Testis (tissue), 3 donors: Measurements from ENCODE around the gene CAMK2B. TPM values are rescaled to one million over a fixed set of nuclear protein-coding genes. Genes with fewer than 3 reads are reported as not detected.

Experiments used
- DNase-seq: peaks from one replicate; pipeline ENCODE4 v3.0.0-alpha.2; 2019
- H3K27ac ChIP-seq, 2 donors: fragments of 200-600 bp; sonication (generic); one replicate each; pipeline ENCODE4 v1.5.1; 2019
- H3K27me3 ChIP-seq: fragments of 200-600 bp; sonication (generic); one replicate; pipeline ENCODE4 v1.5.1; 2019
- H3K36me3 ChIP-seq: fragments of 200-600 bp; sonication (generic); one replicate; pipeline ENCODE4 v1.5.1; 2017; ENCODE audit warnings: low read depth; ENCODE audit errors: missing control alignments
- H3K4me1 ChIP-seq: fragments of 200-600 bp; sonication (generic); one replicate; pipeline ENCODE4 v1.5.1; 2019
- H3K4me3 ChIP-seq, 2 donors: fragments of 200-600 bp; sonication (generic); one replicate each; pipeline ENCODE4 v1.5.1; 2017 to 2019
- H3K9me3 ChIP-seq: fragments of 200-600 bp; sonication (generic); one replicate; pipeline ENCODE4 v1.5.1; 2017
- POLR2A ChIP-seq: fragments of 450-650 bp; IDR thresholded peaks from one replicate; pipeline ENCODE4 v1.6.1; 2017; ENCODE audit warnings: antibody characterized with exemption, mild to moderate bottlenecking, moderate library complexity
- WGBS, 2 donors: methylation state at CpG; one replicate each; pipeline ENCODE4 v1.1.5; 2018; 5-methylcytosine and 5-hydroxymethylcytosine counted together
- intact Hi-C: fragments of 100-400 bp; cut with DNase I; formaldehyde crosslinking; loops from one replicate; pipeline ENCODE4 v1.15.1; 2023; ENCODE audit warnings: low total_unique reads
- polyA plus RNA-seq: library from polyadenylated mRNA; stranded (reverse); fragments of 350-450 nt; fragmentation: Illumina TruSeq; extraction: RNeasy Lipid Tissue Mini Kit (QIAGEN cat#74804); gene quantifications from one replicate; pipeline ENCODE4 v1.2.3, GENCODE V29; 2014; ENCODE audit warnings: low read depth, low replicate concordance; ENCODE audit not compliant: insufficient read depth
- total RNA-seq, 2 donors: library from RNA; depleted of rRNA; stranded (reverse); fragments of >200 nt; gene quantifications; one replicate each; pipeline ENCODE4 v1.2.3, GENCODE V29; 2016
- TF ChIP-seq, protein P1 (sequence below), 3 experiments: fragments of 450-650 bp in 2 of 3; fragments of 200-600 bp in 1 of 3; sonication (generic) in 1 of 3; IDR thresholded peaks; one replicate each; pipeline ENCODE4 v1.5.1; 2016 to 2019; ENCODE audit warnings: antibody characterized with exemption in 3 of 3, mild to moderate bottlenecking in 2 of 3, moderate library complexity in 1 of 3

The CAMK2B gene
- total and polyA plus RNA-seq, 3 donors from 2014 or later, result 4.0 to 12.5 (median 12.1) TPM

- no peak for TF ChIP-seq POLR2A
- TF ChIP-seq, protein P1, sequence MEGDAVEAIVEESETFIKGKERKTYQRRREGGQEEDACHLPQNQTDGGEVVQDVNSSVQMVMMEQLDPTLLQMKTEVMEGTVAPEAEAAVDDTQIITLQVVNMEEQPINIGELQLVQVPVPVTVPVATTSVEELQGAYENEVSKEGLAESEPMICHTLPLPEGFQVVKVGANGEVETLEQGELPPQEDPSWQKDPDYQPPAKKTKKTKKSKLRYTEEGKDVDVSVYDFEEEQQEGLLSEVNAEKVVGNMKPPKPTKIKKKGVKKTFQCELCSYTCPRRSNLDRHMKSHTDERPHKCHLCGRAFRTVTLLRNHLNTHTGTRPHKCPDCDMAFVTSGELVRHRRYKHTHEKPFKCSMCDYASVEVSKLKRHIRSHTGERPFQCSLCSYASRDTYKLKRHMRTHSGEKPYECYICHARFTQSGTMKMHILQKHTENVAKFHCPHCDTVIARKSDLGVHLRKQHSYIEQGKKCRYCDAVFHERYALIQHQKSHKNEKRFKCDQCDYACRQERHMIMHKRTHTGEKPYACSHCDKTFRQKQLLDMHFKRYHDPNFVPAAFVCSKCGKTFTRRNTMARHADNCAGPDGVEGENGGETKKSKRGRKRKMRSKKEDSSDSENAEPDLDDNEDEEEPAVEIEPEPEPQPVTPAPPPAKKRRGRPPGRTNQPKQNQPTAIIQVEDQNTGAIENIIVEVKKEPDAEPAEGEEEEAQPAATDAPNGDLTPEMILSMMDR (IDR thresholded peaks at IDR 0.05), result no peak
- Histone ChIP-seq H3K27ac (no peak overlapping the region), H3K27me3 (no peaks in the 10 kb centered on the region), H3K4me1 (peaks cover 16% of the 10 kb centered on the region), H3K4me3 (no peak overlapping the region), H3K9me3 (no peaks in the 10 kb centered on the region), H3K36me3 (no peaks in the 10 kb centered on the region)
- peak; percentile 71 for DNase-seq
- intact Hi-C loops, result no loop called here
- WGBS, 2 donors, result 53 to 54% methylated on average over 17 to 18 of the region's 18 CpGs
Measured at GRCh38 chr7:44259547-44260457, 65.6 kb downstream of the CAMK2B start.

- 85 to 93% methylated on average over 10 to 14 of the region's 14 CpGs for WGBS, 2 donors
- intact Hi-C loops, result no loop called here
Measured at GRCh38 chr7:44258865-44259546, 66.4 kb downstream of the CAMK2B start.

DNA sequence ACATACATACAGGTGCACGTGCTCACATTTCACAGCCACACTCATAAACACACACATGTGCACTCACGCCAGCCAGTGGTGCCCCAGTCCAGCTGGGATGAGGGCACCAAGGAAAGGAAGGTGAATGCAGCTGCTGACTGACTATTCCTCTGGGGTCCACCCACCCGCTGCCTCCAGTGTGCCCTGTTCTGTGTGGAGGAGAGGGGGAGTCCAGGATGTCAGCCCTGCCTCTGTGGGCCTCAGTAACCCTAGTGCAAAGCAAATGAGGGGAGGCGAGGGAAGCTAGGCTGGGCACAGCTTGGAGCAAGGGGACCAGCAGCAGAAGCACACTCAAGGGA lies 67.0 kb downstream of the CAMK2B start:
- TF ChIP-seq POLR2A, result no peak
- TF ChIP-seq, protein P1 (IDR thresholded peaks at IDR 0.05), result no peak
- Histone ChIP-seq H3K27me3 (no peaks in the 10 kb centered on the region), H3K27ac (no peak overlapping the region), H3K36me3 (no peaks in the 10 kb centered on the region), H3K9me3 (no peaks in the 10 kb centered on the region), H3K4me3 (no peak overlapping the region), H3K4me1 (peaks cover 16% of the 10 kb centered on the region)
- intact Hi-C loops, result no loop called here
- WGBS, 2 donors, result 83 to 95% methylated on average over 3 to 4 of the region's 4 CpGs
- DNase-seq, result no peak

More at GRCh38 chr7:44258865-44259546, 66.4 kb downstream of the CAMK2B start:
- no peaks in the 10 kb centered on the region for H3K36me3 ChIP-seq
- no peak overlapping the region for H3K27ac ChIP-seq
- peaks cover 16% of the 10 kb centered on the region for H3K4me1 ChIP-seq
- H3K27me3 ChIP-seq, result no peaks in the 10 kb centered on the region
- H3K9me3 ChIP-seq, result no peaks in the 10 kb centered on the region
- no peak for DNase-seq
- TF ChIP-seq POLR2A, result no peak
- TF ChIP-seq, protein P1 (IDR thresholded peaks at IDR 0.05), result no peak
- H3K4me3 ChIP-seq, result no peak overlapping the region

DNA sequence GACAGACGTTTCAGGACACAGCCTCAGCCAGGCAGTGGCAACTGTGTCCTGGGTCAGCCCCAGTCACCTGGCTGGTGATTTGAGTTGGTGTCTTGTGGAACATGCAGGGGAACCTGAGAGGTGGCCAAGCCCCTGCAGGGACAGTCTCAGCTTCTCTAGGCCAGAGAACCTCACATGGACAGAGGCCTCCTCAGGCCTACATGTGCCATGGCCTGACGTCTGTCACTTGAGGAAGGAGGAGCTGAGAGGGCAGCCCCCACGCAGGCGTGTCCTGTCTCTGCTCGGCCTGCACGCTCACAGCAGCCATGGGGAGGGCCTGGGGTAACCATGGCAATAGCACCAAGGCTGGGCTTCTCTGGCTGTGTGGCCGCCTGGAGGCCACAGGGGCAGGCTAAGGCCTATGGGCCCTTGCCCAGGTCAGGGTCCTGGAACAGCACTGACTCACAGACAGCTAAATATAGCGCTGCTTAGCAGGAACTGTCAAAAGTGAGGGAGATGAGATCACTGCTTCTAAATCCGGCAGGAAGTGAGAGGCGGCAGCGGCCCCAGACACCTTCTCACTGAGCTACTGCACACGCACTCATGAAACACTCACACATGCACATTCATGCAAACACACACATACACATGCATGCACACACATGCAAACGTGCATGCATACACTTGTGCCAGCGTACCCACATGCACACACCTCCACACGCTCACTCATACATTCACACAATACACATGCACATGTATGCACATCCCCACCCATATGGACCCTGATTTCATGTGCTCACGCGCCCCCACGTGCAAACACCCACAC lies 67.6 kb downstream of the CAMK2B start:
- Histone ChIP-seq H3K27me3 (no peaks in the 10 kb centered on the region), H3K4me1 (peaks cover 16% of the 10 kb centered on the region), H3K4me3 (no peak overlapping the region), H3K36me3 (no peaks in the 10 kb centered on the region), H3K9me3 (no peaks in the 10 kb centered on the region), H3K27ac (no peak overlapping the region)
- no peak for TF ChIP-seq POLR2A
- TF ChIP-seq, protein P1 (IDR thresholded peaks at IDR 0.05), result no peak
- intact Hi-C loops, result no loop called here
- DNase-seq, result peak; percentile 63
- WGBS, 2 donors, result 69 to 72% methylated on average over 10 to 17 of the region's 18 CpGs
